ENCODE data around the gene AP5Z1. TPM values are rescaled to one million over a fixed set of nuclear protein-coding genes. Genes with fewer than 3 reads are reported as not detected.
"Not testable (repeated sequence)": the region's sequence is repeated elsewhere in the genome, so short reads cannot be mapped to it uniquely, and the experiment has no call there.

Gene AP5Z1
- total RNA-seq, 2 experiments from 2014 or later: 47.3 to 55.0 TPM

DNA sequence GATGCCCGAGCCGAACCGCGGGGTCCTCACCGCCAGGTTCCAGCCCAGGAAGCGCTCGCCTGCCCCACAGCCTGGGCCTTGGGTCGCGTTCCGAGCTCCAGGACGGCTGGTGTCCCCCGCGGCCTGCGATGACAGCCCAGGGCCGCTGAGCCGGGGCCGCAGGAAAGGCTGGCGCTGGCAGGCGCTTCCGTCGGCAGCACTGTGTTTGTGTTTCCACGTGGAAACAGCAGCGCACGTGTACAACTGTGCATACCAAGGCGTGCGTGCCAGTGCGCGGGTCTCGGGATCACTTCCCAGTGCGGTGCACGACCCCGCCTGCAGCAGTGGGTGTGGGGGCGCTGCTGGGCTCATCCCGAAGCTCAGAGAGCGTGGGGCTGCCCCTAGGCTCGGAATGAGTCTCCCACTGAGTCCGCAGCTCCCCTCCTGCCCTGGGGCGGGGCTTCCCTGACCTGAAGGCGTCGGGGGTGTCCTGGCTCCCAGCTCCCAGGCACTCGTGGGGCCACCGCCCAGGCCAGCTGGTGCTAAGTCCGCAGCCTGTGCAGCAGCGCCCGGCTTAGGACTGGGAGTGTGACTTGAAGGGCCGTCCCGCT lies 17.2 kb downstream of the AP5Z1 start:
- H3K36me3 Mint-ChIP-seq (ENCODE audit: low read depth): peaks cover 19% of the 10 kb centered on the region
- no peak overlapping the region for H3K27ac Mint-ChIP-seq
- ChIA-PET CTCF (interaction anchor here (1.0 to 2.2 kb wide), 3 partner anchors 17 to 292 kb away, joined by 3 to 10 read pairs (median 3); partner anchors contain the start of gene AP5Z1), POLR2A (interaction anchor here (1.6 kb wide), 1 partner anchor 17 kb away, joined by 9 read pairs; the partner anchor contains the start of gene AP5Z1)
- H3K4me1 Mint-ChIP-seq (ENCODE audit: low read depth): no peaks in the 10 kb centered on the region
- no peak overlapping the region for H3K4me3 Mint-ChIP-seq
- ATAC-seq (peak; percentile 10), DNase-seq (no peak)
- H3K27me3 Mint-ChIP-seq (ENCODE audit: low read depth): no peaks in the 10 kb centered on the region
- H3K9me3 Mint-ChIP-seq (ENCODE audit: insufficient read depth): no peaks in the 10 kb centered on the region

DNA sequence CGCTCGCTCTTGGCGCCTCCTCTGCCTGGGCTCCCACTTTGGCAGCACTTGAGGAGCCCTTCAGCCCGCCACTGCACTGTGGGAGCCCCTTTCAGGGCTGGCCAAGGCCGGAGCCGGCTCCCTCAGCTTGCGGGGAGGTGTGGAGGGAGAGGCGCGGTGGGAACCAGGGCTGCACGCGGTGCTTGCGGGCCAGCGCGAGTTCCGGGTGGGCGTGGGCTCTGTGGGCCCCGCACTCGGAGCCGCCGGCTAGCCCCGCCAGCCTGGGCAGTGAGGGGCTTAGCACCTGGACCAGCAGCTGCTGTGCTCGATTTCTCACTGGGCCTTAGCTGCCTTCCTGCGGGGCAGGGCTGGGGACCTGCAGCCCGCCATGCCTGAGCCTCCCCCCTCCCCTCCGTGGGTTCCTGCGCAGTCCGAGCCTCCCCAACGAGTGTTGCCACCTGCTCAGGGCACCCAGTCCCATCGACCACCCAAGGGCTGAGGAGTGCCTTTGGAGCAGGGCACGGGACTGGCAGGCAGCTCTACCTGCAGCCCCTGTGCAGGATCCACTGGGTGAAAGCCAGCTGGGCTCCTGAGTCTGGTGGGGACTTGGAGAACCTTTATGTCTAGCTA lies 18.1 kb downstream of the AP5Z1 start:
- CTCF ChIA-PET: interaction anchor here (0.6 to 2.2 kb wide), 2 partner anchors 18 to 241 kb away, joined by 3 to 10 read pairs; partner anchors contain the start of gene AP5Z1
- H3K9me3 Mint-ChIP-seq (ENCODE audit: insufficient read depth); H3K27me3 Mint-ChIP-seq (ENCODE audit: low read depth); H3K4me3 Mint-ChIP-seq; ATAC-seq; H3K27ac Mint-ChIP-seq; H3K4me1 Mint-ChIP-seq (ENCODE audit: low read depth); POLR2A ChIA-PET; DNase-seq: not testable (repeated sequence)
- peaks cover 19% of the 10 kb centered on the region for H3K36me3 Mint-ChIP-seq (ENCODE audit: low read depth)

DNA sequence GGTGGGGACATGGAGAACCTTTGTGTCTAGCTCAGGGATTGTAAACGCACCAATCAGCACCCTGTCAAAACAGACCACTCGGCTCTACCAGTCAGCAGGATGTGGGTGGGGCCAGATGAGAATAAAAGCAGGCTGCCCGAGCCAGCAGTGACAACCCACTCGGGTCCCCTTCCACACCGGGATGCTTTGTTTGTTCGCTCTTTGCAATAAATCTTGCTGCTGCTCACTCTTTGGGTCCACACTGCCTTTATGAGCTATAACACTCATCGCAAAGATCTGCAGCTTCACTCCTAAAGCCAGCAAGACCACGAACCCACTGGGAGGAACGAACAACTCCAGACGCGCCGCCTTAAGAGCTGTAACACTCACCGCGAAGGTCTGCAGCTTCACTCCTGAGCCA lies 18.7 kb downstream of the AP5Z1 start:
- H3K9me3 Mint-ChIP-seq (ENCODE audit: insufficient read depth); H3K4me3 Mint-ChIP-seq; H3K27me3 Mint-ChIP-seq (ENCODE audit: low read depth); H3K4me1 Mint-ChIP-seq (ENCODE audit: low read depth); H3K27ac Mint-ChIP-seq; DNase-seq; ATAC-seq; POLR2A ChIA-PET: not testable (repeated sequence)
- H3K36me3 Mint-ChIP-seq (ENCODE audit: low read depth): peaks cover 19% of the 10 kb centered on the region
- CTCF ChIA-PET: interaction anchor here (0.6 kb wide), 1 partner anchor 241 kb away, joined by 3 read pairs; no protein-coding TSS in a partner anchor

DNA sequence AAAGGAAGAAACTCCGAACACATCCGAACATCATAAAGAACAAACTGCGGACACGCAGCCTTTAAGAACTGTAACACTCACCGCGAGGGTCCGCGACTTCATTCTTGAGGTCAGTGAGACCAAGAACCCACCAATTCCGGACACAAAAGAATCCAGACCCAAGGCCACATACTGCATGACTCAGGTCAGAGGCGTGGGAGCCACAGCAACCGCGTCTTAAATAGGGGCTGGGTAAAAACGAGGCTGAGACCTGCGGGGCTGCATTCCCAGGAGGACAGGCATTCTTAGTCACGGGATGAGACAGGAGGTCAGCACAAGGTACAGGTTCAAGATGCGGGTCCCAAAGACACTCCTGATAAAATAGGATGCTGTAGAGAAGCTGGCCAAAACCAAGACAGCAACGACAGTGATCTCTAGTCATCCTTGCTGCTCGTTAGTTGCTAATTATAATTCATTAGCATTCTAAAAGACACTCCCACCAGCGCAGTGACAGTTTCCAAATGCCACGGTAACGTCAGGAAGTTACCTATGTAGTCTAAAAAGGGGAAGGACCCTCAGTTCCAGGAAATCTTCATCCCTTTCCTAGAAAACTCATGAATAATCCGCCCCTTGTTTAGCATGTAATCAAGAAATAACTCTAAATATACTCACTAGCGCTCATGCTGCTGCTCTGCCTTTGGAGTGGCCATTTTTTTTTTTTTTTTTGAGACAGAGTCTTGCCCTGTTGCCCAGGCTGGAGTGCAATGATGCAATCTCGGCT lies 19.3 kb downstream of the AP5Z1 start:
- ATAC-seq: no peak

DNA sequence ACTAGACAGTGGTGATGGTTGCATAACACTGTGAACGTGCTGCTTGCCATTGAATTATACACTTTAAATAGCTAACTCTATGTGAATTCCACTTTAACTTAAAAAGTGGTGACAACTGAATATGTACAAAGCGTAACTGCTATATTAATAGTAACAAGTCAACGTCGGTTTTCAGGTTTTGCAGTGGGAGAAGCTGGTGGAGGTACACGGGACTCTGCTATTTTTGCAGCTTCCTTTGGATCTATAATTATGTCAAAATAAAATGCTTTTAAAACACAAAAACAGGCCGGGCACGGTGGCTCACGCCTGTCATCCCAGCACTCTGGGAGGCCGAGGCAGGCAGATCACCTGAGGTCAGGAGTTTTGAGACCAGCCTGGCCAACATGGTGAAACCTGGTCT lies 21.0 kb downstream of the AP5Z1 start:
- Mint-ChIP-seq H3K27me3 (ENCODE audit: low read depth) (no peaks in the 10 kb centered on the region), H3K4me1 (ENCODE audit: low read depth) (no peaks in the 10 kb centered on the region), H3K4me3 (no peak overlapping the region), H3K36me3 (ENCODE audit: low read depth) (peaks cover 14% of the 10 kb centered on the region), H3K27ac (no peak overlapping the region), H3K9me3 (ENCODE audit: insufficient read depth) (no peaks in the 10 kb centered on the region)
- ATAC-seq (no peak), DNase-seq (no peak)
- ChIA-PET CTCF (interaction anchor here (1.0 to 4.2 kb wide), 2 partner anchors 13 to 87 kb away, joined by 3 to 21 read pairs; partner anchors contain the start of gene RADIL), POLR2A (no interaction called here)

More for the DNA sequence above, 19.3 kb downstream of the AP5Z1 start:
- no peak for DNase-seq
- CTCF ChIA-PET: interaction anchor here (4.2 kb wide), 1 partner anchor 89 kb away, joined by 21 read pairs; the partner anchor contains the start of gene RADIL
- POLR2A ChIA-PET: no interaction called here
- no peak overlapping the region for H3K4me3 Mint-ChIP-seq
- peaks cover 19% of the 10 kb centered on the region for H3K36me3 Mint-ChIP-seq (ENCODE audit: low read depth)
- no peaks in the 10 kb centered on the region for H3K27me3 Mint-ChIP-seq (ENCODE audit: low read depth)
- no peaks in the 10 kb centered on the region for H3K4me1 Mint-ChIP-seq (ENCODE audit: low read depth)
- H3K9me3 Mint-ChIP-seq (ENCODE audit: insufficient read depth): no peaks in the 10 kb centered on the region
- no peak overlapping the region for H3K27ac Mint-ChIP-seq

DNA sequence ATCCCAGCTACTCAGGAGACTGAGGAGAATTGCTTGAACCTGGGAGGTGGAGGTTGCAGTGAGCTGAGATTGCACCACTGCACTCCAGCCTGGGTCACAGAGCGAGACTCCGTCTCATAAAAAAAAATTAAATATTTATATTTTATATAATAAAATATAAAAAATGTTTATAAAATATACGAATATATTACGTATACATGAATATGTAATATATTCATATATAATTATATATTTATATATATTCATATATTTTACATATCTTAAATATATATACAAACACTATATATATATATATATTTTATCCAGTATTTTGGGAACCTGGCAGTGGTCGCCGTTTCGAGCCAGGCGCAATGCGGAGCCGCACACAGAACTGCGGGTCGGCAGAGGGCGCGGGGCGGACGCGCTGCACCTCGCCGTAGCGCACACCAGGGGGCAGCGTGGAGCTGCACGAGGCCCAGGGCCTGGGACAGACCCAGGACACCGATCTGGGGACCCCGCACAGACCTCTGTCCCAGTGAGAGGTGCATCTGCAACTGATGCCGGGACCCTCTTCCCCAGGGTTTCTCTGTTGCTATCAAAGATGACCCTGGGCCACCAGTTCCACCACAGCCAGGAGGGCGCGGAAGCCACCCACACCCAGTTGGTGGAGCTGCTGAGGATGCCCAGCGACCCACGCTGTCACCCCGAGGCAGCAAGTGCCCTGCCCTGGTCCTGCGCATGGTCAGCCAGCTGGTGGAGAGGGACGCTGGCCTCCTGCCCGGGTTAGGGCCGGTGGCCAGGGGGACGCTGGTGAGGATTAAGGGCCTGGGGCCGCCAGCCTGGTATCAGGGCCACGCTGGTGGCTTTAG lies 22.7 kb downstream of the AP5Z1 start:
- Mint-ChIP-seq H3K36me3 (ENCODE audit: low read depth) (peaks cover 11% of the 10 kb centered on the region), H3K27ac (no peak overlapping the region), H3K4me3 (no peak overlapping the region), H3K4me1 (ENCODE audit: low read depth) (no peaks in the 10 kb centered on the region), H3K9me3 (ENCODE audit: insufficient read depth) (no peaks in the 10 kb centered on the region), H3K27me3 (ENCODE audit: low read depth) (no peaks in the 10 kb centered on the region)
- POLR2A ChIA-PET: interaction anchor here (1.0 to 1.2 kb wide), 2 partner anchors 11 to 23 kb away, joined by 3 to 4 read pairs; partner anchors contain the start of gene AP5Z1
- CTCF ChIA-PET: interaction anchor here (0.7 to 4.2 kb wide), 11 partner anchors 9 to 321 kb away, joined by 3 to 21 read pairs (median 4); partner anchors contain the start of genes AP5Z1 and RADIL
- ATAC-seq: peak; percentile 84
- DNase-seq: peak; percentile 68

DNA sequence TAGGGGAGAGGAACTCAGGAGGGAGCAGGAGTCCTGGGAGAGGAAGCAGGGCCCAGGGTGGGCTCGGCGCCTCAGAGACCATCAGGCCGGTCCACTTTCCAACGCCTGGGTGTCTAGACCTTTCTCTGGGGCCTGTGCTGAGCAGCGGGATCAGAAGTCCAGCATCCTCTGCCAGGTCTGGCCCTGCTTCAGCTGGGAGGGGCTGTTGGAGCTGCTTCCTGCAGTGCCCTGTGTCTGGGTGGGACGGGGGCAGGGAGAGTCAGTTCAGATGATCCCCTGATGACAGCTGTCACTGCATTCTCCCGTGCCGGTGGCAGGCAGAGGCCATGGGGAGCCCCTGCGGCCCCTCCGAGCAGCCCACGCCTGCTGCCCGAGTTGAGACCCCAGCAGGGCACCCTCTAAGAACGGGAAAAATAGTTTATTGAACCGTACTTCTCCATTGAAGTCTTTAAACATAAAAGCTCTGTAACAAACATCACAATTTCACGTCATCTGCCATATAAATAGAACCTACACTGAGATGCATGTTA lies 23.3 kb downstream of the AP5Z1 start:
- H3K27me3 Mint-ChIP-seq (ENCODE audit: low read depth): no peaks in the 10 kb centered on the region
- H3K4me3 Mint-ChIP-seq: no peak overlapping the region
- ChIA-PET CTCF (interaction anchor here (0.7 to 4.2 kb wide), 10 partner anchors 8 to 321 kb away, joined by 3 to 21 read pairs (median 4); partner anchors contain the start of genes AP5Z1 and RADIL), POLR2A (interaction anchor here (1.0 to 1.2 kb wide), 2 partner anchors 11 to 23 kb away, joined by 3 to 4 read pairs; partner anchors contain the start of gene AP5Z1)
- no peak for ATAC-seq
- H3K4me1 Mint-ChIP-seq (ENCODE audit: low read depth): no peaks in the 10 kb centered on the region
- no peaks in the 10 kb centered on the region for H3K9me3 Mint-ChIP-seq (ENCODE audit: insufficient read depth)
- no peak overlapping the region for H3K27ac Mint-ChIP-seq
- DNase-seq: no peak
- peaks cover 11% of the 10 kb centered on the region for H3K36me3 Mint-ChIP-seq (ENCODE audit: low read depth)

DNA sequence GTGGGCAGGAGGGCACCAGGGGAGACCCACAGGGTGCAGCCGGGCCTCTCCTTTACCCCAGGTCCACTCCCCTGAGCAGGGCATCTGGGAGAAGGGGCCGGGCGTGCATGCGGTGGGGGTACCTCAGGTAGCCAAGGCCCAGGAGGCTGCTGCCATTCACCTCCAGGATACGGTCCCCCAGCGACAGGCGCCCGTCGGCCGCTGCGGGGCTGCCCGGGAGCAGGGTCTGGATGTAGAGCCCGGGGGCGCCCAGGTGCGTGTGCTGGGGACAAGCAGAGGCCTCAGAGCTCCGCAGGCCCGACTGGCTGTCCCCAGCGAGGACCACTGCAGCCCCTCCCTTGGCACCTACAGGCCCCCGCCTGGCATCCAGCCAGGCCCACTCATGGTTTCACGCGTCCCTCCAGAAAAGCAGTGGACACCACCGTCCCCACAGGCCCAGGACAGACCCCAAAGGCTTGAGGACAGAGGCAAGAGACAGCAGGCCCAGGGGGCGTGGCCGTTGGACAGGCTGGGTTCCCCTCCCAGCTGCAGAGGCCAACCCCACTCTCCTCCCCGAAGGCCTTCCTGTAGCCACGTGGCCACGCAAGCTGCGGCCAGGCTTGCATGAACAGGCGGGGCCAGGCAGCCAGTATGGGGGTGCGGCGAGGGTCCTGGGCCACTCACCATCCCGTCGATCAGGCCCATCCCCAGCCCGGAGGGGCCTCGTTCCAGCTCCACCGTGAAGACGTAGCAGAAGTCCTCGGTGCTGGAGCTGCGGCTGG lies 24.3 kb downstream of the AP5Z1 start:
- Mint-ChIP-seq H3K4me1 (ENCODE audit: low read depth) (no peaks in the 10 kb centered on the region), H3K9me3 (ENCODE audit: insufficient read depth) (no peaks in the 10 kb centered on the region), H3K36me3 (ENCODE audit: low read depth) (peaks cover 3% of the 10 kb centered on the region), H3K4me3 (no peak overlapping the region), H3K27ac (no peak overlapping the region), H3K27me3 (ENCODE audit: low read depth) (no peaks in the 10 kb centered on the region)
- ChIA-PET POLR2A (no interaction called here), CTCF (interaction anchor here (1.3 kb wide), 1 partner anchor 285 kb away, joined by 3 read pairs; no protein-coding TSS in a partner anchor)
- DNase-seq (no peak), ATAC-seq (no peak)

DNA sequence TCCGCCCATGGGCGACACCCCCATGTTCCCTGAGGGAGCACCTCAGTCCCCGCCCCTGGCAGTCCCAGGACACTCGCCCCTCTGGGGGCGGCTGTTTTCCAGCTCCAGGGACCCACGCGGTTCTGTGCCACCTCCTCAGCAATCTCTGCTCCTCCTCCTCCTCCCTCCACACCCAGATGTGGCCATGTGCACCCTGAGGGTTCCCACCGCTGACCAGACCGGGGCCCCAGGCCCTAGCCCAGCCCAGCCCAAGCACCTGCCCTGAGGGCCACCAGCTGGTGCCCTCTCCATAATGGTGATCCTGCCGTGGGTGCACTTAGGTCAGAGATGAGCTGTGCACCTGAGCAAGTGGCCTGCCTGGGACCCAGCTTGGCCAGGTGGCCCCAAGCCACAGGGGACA lies 25.1 kb downstream of the AP5Z1 start:
- H3K4me3 Mint-ChIP-seq: no peak overlapping the region
- peaks cover 3% of the 10 kb centered on the region for H3K36me3 Mint-ChIP-seq (ENCODE audit: low read depth)
- ChIA-PET CTCF (no interaction called here), POLR2A (no interaction called here)
- H3K9me3 Mint-ChIP-seq (ENCODE audit: insufficient read depth): no peaks in the 10 kb centered on the region
- H3K27ac Mint-ChIP-seq: no peak overlapping the region
- no peak for DNase-seq
- no peak for ATAC-seq
- no peaks in the 10 kb centered on the region for H3K4me1 Mint-ChIP-seq (ENCODE audit: low read depth)
- H3K27me3 Mint-ChIP-seq (ENCODE audit: low read depth): no peaks in the 10 kb centered on the region

DNA sequence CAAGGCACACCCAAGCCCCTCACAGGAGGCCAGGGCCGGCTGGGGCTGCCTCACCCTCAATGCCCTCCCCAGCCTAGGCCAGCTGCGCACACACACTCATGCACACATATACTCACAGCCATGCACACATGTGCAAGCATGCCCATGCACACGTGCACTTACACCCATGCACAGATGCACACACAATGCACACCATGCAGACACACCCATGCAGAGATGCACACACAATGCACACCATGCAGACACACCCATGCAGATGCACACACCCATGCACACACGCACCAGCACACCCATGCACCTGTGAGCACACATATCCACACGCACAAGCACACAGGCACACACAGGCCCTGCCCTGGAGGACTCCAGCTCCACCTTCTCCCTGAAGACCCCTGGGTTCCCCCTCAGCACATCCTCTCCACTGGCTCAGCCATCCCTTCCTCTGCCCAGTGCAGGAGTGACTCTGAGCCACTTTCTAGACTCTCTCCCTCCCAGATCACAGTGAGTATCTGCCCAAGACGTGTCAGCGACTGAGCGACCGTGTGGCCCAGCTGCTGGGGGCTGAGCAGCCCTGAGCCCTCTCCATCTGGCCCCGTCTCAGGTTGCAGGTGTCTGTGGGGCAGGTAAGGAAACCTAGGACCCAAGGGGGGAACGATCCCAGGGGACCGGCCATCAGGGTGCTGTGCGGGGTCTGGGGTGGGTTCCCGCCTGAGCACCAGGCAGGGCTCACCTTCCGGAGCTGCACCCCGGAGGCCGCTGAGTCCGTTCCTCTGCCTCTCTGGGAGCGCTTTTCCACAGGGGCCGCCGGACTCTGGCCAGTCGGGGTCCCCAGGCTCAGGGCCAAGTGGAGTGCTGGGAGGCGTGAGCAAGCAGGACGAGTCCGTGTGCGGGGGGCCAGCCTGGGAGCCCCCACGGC lies 25.8 kb downstream of the AP5Z1 start:
- CTCF ChIA-PET: no interaction called here
- POLR2A ChIA-PET: no interaction called here
- ATAC-seq: no peak

More for the DNA sequence above, 25.8 kb downstream of the AP5Z1 start:
- H3K36me3 Mint-ChIP-seq (ENCODE audit: low read depth): peaks cover 1% of the 10 kb centered on the region
- no peak overlapping the region for H3K4me3 Mint-ChIP-seq
- H3K27ac Mint-ChIP-seq: peak overlapping the region; percentile 49
- H3K4me1 Mint-ChIP-seq (ENCODE audit: low read depth): no peaks in the 10 kb centered on the region
- no peaks in the 10 kb centered on the region for H3K9me3 Mint-ChIP-seq (ENCODE audit: insufficient read depth)
- DNase-seq: no peak
- no peaks in the 10 kb centered on the region for H3K27me3 Mint-ChIP-seq (ENCODE audit: low read depth)

Data from activated CD8-positive, alpha-beta T cell treated with anti-CD3 and anti-CD28 coated beads, Interleukin-2, amount 10 ng/mL, durations not matched to agents 7 days and 5 days (primary cell).